NCI-H748 (cell line): ENCODE measurements around the gene PHLPP1.
"Not testable (repeated sequence)": the region's sequence is repeated elsewhere in the genome, so short reads cannot be mapped to it uniquely, and the experiment has no call there.

Experiments
- DNase-seq: peaks from one replicate; lab custom pipeline; 2025; ENCODE audit not compliant: unreplicated experiment; lab: John Stamatoyannopoulos, UW

Gene PHLPP1

DNA sequence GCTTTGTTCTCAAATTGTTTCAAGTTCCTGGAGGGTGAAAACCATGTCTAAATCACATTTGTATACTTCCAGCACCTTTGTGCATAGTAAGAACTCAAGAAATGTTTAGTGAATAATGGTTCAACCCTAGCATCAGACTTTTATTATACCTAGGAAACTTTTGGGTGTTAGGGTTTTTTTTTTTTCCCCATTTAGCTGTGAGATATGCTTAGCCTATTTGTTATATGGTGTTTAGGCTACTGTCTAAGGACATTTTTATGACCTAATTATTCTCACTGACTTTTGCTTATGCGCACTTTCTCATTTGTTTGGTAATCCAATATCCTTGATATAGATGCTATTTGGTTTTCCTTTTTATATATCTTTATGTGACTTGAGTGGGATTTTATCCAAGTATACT, 164.7 kb downstream of the PHLPP1 start:
- no peak for DNase-seq

DNA sequence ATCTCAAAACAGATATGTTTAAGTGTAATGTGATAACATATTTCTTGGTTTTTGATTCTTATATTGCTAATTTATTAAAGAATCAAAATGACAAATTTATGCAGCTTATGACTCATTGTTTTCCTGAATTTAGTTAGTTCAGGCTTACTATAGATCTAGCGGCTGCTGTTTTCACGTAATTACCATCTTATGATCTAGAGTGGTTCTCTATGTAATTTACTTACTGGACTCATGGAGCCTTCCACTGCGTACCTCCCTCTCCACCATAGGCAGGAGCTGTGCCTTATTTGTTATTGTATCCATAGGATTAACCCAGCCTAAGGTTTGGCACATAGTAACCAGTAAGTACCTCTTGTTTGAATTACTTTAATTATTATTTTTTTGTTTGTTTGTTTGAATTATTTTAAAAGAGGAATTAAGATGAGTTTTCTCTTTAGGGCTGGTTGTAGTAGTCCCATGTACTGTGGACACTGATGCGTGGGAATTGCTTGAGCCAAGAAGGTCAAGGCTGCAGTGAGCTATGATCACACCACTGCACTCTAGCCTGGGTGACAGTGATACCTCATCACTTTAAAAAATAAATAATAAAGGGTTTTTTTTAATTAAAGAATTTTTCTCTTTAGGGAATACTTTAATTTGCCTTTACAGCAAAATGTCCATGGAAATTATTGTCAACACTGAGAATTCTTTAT, 165.5 kb downstream of the PHLPP1 start:
- peak; percentile 43 for DNase-seq

DNA sequence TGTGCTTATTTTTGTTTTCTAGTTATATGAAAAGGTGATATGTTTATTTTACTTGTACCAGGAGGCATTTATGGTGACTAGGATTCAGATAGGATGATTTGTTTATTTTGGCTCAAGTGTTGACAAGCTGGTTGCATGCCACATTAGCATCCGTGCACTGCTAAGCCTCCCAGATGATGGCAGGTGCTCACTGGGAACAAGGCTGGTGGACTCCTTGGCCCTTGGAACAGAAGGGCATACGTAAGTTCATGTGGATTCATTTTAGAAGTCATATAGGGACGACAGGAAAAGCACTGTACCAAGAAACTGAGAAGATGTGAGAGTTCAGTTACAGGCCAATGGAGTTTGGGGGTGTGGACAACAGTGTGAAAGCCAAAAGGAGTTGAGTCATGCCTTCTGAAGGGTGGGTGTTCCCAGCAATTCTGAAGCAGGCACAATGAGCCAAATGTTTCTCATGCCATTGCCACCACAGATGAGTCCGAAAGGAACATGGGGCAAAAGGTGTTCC, 166.2 kb downstream of the PHLPP1 start:
- peak; percentile 79 for DNase-seq

DNA sequence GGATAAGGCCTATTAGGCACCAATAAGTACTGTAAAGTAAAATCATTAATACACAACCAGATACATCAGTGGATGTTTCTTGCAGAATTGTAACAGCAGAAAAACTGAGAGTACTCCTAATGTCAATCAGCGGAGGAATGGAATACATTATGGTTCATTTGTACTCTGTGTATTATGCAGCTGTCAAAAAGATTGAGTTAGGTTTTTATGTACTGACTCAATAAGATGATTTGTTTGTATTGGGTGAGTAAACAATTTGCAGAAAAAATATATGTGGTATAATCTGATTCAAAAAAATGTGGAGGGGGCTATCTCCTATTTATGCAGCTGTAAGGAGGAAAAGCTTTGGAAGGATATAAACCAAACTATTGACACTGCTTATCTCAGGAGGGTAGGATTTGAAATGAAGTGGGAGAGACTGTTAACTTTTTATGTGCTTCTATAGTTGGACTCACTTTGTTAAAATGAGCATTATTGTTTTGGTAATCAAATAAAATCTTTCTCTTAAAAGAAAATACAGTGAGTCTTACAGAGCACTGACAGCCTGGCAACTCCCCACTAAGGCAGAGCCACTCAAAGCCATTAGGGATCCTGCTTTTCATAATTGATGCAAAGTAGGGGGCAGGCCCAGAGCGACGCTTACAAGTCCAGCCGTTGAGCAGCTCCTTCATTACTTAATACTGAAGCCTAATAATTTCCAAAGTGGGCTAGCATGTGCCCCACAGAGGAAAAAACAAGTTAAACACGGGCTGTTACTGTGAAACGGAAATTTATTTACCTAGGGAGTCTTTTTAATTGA, 168.8 kb downstream of the PHLPP1 start:
- peak; percentile 36 for DNase-seq

DNA sequence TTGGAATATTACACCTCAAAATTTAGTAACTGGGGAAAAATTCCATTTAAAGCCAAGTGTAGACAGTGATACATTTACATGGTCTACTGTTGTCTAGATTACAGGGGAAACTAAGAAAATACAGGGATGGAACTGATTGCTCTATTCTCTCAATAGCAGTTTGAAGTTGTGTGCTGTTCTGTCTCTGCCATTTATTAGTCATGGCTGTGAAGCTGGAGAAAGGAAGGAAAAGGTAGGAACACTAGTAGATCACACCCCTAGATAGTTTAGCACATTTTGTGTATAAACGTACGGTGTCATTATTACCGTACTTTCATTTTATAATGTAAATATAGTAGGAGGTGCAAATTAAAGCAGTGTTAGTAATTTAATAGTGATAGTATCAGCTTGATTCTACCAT, 170.5 kb downstream of the PHLPP1 start:
- DNase-seq, result no peak

DNA sequence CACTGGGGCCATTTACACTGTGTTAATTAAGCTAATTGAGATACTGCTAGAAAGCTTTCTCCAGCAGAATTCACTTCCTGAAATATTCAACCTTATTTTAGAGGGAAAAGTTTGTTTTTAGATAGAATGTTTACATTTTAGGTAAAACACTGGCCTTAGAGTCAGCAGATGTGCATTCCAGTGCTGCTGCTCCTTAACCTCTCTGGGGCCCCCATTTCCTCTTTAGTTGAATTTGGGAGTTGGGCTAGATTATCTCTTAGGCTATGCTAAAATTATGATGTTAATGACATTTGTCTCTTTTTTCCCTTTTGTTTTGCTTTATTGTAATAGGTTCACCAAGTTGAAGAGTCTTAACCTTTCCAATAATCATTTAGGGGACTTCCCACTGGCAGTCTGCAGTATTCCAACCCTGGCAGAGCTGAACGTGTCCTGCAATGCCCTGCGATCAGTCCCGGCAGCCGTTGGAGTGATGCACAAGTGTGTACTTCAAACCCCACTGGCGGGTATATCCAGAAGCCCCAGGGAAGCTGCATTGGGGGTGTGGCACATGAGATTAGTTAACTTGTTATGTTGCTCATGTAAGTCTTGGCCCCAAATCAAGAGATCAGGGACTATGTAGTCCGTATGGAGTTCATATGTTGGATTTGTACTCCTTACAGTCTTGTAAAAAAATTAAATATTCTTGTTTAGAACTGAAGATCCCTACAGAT, 179.5 kb downstream of the PHLPP1 start:
- no peak for DNase-seq

DNA sequence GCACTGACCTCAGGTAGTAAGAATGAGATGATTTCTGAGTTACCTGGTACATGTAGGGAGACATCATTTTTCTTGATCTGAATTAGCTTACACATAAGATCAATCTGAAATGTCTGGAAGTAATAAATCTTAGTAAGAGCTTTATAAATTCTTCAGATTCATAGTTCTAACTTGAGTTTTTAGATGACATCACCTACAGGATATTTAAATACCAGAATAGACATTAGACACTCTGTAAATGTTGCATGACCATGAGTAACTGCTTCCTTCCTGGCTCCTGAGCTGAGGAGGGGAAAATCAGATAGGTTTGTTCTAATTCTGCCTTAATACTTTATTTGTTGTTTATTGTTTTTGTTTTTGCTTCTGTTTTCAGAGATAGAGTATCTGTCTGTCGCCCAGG, 181.8 kb downstream of the PHLPP1 start:
- DNase-seq, result no peak

DNA sequence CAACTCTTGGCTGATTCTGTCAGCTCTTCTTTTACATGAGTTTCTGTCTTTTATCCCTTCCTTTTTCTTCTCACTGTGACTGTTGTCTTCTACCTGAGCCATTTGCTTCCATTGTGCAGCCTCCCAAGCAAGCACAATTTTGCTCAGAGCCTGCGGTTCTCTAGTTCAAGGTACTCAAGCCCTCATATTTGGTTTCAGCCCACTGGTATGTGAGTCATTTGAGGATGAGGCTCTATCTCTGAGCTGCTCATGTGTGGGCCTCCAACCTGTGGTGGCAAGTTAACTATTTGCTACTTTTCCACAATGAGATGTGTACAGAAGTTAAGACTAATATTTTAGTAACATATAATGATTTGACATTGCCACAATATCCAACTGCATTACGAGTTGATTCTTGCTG, 183.0 kb downstream of the PHLPP1 start:
- DNase-seq, result no peak

DNA sequence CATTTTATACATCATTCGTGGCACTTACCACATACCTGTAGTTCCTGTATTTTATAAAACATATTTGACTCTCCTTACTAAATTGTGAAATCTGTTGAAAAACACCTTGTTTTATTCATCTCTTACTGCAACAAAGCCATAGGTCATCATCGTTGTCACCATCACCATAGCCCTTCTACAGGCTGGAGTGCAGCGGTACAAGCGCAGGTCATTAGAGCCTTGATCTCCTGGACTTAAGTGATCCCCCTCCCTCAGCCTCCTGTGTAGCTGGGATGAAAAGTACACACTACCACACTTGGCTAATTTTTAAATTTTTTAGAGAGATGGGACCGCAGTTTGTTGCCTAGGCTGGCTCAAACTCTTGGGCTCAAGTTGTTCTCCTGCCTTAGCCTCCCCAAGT, 184.2 kb downstream of the PHLPP1 start:
- DNase-seq, result no peak

DNA sequence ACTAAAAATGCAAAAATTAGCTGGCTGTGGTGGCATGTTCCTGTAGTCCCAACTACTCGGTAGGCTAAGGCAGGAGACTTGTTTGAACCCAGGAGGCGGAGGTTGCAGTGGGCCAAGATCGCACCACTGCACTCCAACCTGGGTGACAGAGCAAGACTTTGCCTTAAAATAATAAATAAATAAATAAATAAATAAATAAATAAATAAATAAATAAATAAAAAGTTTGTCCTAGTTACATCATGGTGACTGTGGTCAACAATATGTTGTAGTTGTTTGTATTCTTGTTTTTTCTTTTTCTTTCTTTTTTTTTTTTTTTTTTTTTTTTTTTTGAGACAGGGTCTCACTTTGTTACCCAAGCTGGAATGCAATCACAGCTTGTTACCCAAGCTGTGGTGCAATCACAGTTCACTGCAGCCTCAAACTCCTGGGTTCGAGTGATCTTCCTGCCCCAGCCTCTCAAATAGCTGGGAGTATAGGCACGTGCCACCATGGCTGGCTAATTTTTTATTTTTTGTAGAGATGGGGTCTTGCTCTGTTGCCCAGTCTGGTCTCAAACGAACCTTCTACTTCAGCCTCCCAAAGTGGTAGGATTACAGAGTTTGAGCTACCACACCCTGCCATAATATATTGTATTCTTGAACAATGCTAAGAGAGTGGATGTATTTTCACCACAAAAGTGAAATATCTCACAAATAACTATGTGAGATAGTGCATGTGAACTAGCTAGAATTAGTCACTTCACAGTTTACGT, 185.0 kb downstream of the PHLPP1 start:
- no peak for DNase-seq

DNA sequence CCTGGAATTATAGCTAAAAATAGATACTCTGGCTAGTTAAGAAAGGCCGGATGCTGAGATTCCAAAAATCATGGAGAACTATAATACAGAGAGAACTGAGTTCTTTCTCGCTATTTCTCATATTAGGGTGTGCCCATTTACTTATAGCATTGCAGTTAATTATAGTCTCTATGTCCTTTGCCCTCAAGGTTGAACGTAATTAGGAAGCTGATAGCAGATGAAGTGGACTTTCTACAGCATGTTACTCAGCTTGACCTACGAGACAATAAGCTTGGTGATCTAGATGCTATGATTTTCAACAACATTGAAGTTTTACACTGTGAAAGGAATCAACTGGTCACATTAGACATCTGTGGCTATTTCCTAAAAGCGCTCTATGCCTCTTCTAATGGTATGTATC, 187.4 kb downstream of the PHLPP1 start:
- DNase-seq, result no peak

DNA sequence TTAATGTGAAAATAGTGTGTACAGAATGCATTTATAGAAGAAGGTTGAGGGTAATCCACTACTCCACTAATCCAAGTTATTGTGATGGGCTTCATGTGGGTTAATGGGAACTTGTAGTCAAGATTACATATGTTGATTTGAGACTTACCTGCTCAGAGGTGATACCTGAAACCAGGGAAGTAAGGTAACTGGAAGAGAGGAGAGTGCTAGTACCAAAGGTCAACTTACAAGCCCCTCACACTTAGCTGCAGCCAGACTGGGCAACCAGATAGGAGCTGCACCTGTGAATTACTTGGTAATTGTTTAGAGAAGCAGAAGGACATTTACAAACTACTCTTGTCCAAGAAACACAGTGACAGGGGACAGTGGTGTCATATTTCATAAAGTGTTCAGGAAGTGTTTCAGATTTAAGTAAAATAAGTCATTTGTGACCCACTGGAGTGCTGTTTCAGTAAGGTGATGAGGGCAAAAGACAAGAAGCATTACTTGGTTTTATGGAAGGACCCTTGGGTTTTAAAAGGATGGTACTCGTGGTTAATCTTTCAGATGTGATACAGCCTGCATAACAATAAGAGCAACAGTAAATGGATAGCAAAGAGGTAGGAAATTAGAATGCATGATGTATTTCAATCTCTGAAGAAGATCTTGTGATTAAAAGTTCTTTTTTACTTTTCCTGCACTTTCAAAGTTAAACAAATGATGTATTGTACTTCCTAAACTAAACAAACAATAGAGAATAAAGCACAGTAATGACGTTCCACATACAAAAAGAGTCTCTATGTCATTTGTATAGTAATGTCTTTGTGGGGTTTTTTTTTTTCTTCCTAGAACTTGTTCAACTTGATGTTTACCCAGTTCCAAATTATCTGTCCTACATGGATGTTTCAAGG, 189.3 kb downstream of the PHLPP1 start:
- DNase-seq, result peak; percentile 27

DNA sequence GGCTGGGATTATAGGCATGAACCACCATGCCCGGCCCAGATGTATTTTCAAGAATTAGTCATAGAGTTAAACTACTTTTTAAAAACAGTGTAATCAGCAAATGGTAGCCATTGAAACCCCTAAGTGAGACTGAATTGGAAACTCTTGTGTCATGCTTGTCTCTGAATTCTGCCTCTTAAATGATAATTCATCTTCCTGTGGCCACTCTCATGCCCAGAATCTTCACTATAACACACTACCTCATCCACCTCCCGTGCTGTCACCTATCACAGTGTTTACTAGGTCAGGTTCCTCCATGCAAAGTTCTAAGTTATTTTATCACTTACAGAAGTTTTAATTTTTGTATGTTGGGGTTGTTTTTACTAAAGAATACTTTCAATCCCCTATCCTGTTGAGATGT, 197.5 kb downstream of the PHLPP1 start:
- DNase-seq, result no peak

DNA sequence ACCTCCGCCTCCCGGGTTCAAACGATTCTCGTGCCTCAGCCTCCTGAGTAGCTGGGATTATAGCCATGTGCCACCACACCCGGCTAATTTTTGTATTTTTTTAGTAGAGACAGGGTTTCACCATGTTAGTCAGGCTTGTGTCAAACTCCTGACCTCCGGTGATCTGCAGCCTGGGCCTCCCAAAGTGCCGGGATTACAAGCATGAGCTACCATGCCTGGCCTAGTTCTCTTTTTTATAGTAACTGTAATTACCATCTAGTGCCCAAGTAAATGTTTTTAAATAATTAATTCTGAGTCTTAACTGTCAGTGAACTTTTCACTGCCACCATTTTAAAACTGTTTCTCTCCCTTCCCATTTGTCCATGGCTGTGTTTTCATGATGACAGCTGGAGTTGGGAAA, 198.5 kb downstream of the PHLPP1 start:
- DNase-seq, result not testable (repeated sequence)

DNA sequence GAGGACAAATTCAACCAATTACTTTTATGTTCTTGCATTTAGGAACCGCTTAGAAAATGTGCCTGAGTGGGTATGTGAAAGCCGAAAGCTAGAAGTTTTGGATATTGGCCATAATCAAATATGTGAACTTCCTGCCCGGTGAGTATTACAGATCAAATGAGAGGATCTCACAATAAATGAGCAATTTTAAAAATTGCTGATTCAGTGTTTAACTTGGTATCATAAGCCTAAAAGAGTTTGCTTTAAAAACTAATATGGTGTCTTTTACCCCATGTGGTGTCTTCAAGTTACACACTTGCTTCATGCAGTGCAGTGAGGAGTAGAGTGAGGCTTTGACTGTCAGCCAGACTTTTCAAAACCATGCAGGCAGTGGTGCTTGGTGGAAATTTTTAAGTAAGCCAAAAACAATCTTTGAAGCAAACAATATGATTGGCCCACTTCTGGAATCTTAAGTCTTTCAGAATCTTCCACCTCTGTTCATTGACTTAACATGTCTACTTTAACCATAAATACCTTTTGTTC, 199.6 kb downstream of the PHLPP1 start:
- no peak for DNase-seq

DNA sequence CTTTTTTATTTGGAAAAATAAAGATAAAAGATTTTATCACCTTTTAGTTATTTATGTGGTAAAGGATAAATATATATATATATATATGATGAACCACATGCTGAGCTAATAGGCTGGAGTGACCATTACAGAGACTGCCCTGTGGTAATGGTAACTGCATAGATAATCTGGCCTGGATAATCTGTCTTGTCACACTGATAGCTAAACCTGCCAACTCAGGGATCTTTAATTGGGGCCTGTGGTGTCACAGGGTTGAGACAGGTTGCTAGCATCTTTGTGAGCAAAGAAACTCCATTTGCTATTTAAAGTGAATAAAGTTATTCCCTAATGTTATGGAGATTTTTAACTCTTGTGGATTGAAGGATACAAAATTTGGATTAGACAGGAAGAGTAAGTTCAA, 203.0 kb downstream of the PHLPP1 start:
- DNase-seq, result no peak

DNA sequence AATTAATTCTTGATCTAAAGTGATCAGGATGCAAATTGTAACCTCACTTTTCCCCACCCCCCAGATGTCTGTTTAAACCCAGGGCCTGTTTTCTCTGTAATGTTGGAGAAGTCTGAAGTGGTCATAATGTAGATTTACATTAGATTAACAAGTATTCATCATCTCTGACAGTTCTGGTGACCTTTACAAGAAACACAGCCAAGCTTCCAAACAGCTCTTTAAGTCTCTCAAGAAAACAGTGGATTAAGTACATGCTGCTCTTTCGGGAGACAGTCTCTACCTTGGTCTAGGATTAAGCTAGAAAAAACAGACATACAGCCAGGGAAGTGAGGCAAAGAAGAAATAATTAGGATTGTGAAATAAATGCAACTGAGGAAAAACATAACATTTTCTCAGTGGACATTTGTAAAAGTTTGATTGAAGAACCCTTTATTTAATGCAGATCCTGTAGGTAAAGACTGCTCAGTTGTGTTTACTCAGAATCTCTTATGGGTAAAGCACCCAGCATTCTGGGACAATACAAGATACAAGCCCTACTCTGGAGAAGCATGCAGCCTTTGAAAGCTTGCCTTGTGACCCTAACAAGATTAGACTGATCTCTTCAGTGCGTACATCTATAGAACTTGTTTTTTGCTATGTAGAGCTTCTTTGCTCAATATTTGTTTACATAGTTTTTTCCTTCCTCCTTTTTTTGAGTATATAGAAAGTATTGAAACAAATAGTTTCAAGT, 203.9 kb downstream of the PHLPP1 start:
- DNase-seq, result no peak

DNA sequence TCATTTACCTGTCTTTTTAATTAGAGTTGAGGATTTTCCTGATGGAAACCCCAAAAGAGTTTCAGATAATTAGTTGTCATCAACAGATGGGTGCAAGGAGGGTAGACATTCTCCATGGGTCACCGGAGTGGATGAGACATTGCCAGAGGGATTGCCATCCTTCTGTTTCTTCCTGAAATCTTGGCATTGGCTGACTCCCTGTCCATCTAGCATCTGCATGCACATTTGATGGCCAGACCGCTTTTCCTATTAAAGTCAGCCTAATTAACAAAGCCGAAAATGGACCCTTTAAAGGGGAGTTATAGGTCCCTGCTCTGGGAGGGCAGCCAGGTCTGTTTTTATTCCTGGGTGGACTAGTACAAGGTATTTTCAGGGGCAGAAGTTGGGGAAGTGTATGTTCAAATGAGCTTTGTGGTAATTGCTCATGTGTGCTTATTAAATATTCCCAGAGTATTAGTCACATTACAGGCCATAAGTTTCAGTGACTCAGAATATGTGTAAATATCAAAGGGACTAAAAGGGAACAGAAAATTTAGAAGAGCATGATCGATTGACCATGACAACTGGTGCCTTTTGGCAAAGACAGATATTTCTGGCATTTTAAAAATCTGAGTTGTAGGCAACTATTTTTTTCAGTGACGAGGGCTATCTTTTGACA, 209.8 kb downstream of the PHLPP1 start:
- DNase-seq, result no peak

DNA sequence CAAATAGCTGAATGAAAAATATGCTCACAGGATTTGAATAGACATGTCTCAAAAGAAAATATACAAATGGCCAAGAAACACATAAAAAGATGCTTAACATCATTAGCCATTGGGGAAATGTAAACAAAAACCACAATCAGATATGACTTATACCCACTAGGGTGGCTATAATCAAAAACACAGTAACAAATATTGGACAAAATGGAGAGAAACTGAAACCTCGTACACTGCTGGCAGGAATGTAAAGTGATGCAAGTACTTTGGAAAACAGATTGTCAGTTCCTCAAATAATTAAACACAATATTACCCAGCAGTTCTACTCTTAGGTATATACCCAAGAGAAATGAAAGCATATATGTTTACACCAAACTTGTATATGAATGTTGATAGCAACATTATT, 213.0 kb downstream of the PHLPP1 start:
- DNase-seq, result no peak
